Right ventricle myocardium superior (tissue), 1 donor: ENCODE results near the gene EHD2. TPM values are rescaled to one million over a fixed set of nuclear protein-coding genes. Genes with fewer than 3 reads are reported as not detected.
"Not testable (repeated sequence)": the region's sequence is repeated elsewhere in the genome, so short reads cannot be mapped to it uniquely, and the experiment has no call there.

Source experiments
- ATAC-seq: fragments of 200-7000 bp; cut with Tn5 transposase; one replicate; pipeline ENCODE4 v1.9.1; 2020; ENCODE audit warnings: mild to moderate bottlenecking; ENCODE audit not compliant: poor library complexity
- DNase-seq: peaks from one replicate; pipeline ENCODE4 v3.0.0-alpha.2; 2020
- intact Hi-C: fragments of 100-400 bp; cut with DNase I; formaldehyde crosslinking; loops from one replicate; pipeline ENCODE4 v1.11.2; 2022
- total RNA-seq: library from RNA; stranded (reverse); fragmentation: NEBNext Ultra II Directional; extraction: Animal tissue kit (Norgen Biotek cat#: 25700); gene quantifications from one replicate; pipeline ENCODE4 v1.2.1, GENCODE V29; 2021
- donor health status: DM: no; HTN: yes; CAD: no; lungs with severe emphysema.

Gene EHD2
- total RNA-seq, 1 donor from 2014 or later, result 45.2 TPM

GRCh38 chr19:47730910-47731309 is 17.7 kb downstream of the EHD2 start:
- intact Hi-C loops, result no loop called here

GRCh38 chr19:47735131-47735530 is 21.9 kb downstream of the EHD2 start:
- intact Hi-C loops, result no loop called here
- ATAC-seq (no peak), DNase-seq (no peak)

More at GRCh38 chr19:47730910-47731309, 17.7 kb downstream of the EHD2 start:
- DNase-seq (no peak), ATAC-seq (no peak)

DNA sequence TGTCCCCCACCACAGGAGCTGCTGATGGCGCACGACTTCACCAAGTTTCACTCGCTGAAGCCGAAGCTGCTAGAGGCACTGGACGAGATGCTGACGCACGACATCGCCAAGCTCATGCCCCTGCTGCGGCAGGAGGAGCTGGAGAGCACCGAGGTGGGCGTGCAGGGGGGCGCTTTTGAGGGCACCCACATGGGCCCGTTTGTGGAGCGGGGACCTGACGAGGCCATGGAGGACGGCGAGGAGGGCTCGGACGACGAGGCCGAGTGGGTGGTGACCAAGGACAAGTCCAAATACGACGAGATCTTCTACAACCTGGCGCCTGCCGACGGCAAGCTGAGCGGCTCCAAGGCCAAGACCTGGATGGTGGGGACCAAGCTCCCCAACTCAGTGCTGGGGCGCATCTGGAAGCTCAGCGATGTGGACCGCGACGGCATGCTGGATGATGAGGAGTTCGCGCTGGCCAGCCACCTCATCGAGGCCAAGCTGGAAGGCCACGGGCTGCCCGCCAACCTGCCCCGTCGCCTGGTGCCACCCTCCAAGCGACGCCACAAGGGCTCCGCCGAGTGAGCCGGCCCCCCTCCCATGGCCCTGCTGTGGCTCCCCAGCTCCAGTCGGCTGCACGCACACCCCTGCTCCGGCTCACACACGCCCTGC is 27.8 kb downstream of the EHD2 start:
- ATAC-seq (no peak), DNase-seq (no peak)
- intact Hi-C loops, result no loop called here

DNA sequence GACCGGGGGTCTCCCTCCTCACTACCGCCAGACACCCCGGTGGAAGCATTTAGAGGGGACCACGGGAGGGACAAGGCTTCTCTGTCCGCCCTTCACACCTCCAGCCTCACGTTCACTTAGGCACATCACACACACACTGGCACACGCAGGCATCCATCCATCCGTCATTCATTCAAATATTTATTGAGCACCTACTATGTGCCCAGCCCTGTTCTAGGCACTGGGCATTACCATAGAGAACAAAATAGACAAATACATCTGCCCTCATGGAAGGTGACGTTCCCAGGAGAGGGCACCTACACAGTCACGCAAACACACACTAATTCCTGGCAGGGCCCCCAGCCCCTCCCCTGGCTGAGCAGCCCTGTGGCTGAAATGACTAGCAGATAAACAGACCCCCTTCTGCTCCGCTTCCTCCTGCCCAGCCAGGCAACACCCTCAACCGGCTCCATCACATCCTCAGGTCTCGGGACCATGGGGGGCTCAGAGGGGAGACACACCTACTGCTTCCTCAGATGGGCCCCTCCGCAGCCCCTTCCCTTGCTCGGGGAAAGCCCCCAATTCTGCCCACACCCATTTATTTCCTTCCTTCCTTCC is 28.4 kb downstream of the EHD2 start:
- intact Hi-C loops, result no loop called here
- no peak for DNase-seq

GRCh38 chr19:47742634-47743033 is 29.4 kb downstream of the EHD2 start:
- no peak for DNase-seq
- intact Hi-C loops, result no loop called here
- ATAC-seq, result no peak

More for the DNA sequence above, 28.4 kb downstream of the EHD2 start:
- no peak for ATAC-seq

DNA sequence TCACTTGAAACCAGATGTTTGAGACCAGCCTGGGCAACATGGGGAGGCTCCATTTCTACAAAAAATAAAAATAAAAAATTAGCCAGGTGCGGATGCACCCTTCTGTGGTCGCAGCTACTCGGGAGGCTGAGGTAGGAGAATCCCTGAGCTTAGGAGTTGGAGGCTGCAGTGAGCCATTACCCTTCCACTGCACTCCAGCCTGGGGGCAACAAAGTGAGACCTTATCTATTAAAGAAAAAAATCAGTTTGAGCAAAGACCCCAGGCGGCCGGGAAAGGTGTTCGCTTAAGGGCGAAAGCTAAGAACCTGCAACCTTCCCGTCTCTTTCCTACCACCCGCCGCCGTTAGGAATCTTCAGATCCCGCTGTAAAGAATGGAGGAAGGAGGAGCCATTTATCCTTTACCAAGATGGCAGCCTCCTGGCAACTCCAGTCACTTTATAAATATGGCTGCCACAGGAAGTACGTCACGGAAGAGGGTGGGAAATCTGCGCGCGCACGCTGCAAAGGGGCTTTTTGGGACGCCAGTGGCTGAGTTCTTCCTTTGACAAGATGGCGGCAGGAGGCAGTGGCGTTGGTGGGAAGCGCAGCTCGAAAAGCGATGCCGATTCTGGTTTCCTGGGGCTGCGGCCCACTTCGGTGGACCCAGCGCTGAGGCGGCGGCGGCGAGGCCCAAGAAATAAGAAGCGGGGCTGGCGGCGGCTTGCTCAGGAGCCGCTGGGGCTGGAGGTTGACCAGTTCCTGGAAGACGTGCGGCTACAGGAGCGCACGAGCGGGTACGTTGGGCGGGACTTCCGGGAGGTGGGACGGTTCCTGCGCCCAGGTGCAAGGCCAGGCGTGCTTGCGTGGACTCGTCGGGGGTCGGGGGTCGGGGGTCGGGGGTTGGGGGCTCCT is 32.0 kb downstream of the EHD2 start, which contains the start of gene NOP53:
Gene NOP53, plus strand, starts transcription at position 537 of the 892 bp plus-strand sequence. Its CDS starts 14 bp downstream, at position 551.
- ATAC-seq (peak; percentile 83), DNase-seq (peak; percentile 98)
- intact Hi-C loops, result no loop called here

DNA sequence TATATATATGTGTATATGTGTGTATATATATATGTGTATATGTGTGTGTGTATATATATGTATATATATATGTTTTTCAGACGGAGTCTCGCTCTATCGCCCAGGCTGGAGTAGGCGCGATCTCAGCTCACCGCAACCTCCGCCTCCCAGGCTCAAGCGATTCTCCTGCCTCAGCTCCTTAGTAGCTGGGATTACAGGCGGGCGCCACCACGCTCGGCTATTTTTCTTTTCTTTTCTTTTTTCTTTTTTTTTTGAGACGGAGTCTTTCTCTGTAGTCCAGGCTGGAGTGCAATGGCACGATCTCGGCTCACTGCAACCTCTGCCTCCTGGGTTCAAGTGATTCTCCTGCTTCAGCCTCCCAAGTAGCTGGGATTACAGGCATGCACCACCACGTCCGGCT is 32.9 kb downstream of the EHD2 start:
- ATAC-seq, intact Hi-C loops, DNase-seq: not testable (repeated sequence)

DNA sequence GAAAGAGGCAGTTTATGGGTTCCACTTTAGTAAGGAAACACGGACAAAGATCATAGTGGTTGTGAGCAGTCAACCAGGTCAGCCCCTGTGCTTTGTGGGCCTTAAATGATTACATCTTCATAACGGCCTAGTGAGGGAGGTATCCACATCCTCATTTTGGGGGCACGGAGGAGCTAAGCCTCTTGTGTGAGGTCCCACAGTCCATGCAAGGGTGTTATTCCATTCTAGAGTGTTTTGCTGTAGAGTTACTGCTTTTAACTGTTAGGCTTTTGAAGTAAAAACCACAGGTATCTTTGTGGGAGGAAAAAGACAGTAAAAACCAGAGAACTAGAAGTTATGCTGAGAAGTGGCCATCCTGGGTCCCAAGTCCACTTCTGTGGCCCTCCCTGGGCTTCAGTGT is 36.1 kb downstream of the EHD2 start:
- intact Hi-C loops, result no loop called here
- no peak for DNase-seq
- ATAC-seq, result no peak

- DNase-seq (no peak), ATAC-seq (no peak)
- intact Hi-C loops, result no loop called here
Measured at GRCh38 chr19:47750752-47751151, 37.5 kb downstream of the EHD2 start.

GRCh38 chr19:47752440-47753211 is 39.4 kb downstream of the EHD2 start:
- DNase-seq (no peak), ATAC-seq (no peak)
- intact Hi-C loops, result no loop called here

- no peak for ATAC-seq
- intact Hi-C loops, result no loop called here
- DNase-seq, result no peak
Measured at GRCh38 chr19:47754206-47755064, 41.2 kb downstream of the EHD2 start.

DNA sequence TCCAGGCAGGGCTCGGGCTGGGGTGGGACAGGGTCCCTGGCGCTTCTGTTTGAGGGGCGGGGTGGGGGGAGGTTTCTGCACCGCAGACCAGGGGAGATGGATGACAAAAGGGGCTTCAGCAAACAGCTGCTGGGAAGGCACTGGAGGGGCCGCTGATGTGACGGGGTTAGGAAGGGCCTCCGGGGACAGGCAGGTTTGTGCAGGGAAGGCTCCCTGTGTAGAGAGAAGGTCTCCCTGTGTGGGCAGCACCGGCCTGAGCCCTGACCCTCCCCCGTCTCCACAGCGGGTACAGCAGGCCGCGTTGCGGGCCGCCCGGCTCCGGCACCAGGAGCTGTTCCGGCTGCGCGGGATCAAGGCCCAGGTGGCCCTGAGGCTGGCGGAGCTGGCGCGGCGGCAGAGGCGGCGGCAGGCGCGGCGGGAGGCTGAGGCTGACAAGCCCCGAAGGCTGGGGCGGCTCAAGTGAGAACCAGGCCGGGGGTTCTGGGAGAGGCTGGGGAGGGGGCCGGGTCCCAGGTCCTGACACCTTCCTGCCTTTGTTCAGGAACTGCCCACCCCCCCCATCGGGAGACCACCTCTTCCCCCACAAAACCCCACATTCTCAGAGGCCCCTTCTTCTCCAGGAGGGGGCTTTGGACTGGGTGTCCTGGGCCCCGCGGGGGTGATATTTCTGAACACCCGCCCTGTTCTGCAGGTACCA is 42.0 kb downstream of the EHD2 start:
- intact Hi-C loops, result no loop called here
- no peak for DNase-seq
- ATAC-seq, result no peak

DNA sequence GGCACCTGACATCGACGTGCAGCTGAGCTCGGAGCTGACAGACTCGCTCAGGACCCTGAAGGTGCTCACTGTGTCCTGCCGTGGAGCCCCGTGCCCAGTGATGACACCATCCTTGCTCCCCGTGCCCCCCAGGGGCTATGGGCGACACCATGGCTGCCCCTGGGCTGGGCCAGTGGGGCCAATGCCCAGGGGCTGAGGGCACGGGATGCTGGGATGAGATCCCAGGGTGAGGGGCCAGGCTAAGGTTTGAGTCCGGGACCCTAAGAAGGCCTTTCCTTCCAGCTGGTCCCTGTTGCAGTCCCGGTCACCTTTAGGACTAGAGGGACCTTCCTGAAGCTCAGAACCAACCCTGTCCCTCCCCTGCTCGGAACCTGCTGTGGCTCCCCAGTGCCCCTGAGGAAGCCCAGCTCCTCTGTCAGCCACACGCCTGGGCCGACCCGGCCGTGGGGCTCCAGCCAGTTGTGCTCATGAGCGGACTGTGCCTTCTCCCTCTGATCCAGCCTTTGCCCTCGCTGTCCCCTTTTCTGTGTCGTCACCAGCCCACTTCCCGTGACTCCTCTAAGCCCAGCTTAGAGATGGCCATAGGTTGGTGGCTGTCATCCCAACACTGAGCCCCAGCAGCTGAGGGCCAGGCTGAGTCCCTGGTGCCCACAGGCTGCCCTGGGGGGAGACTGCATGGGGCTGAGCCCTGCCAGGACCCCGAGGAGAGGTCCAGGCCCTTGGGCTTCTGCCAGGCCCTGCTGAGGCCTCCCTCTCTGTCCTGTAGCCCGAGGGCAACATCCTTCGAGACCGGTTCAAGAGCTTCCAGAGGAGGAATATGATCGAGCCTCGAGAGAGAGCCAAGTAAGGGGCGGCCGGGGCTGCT is 42.8 kb downstream of the EHD2 start:
- DNase-seq (no peak), ATAC-seq (no peak)
- intact Hi-C loops, result no loop called here

DNA sequence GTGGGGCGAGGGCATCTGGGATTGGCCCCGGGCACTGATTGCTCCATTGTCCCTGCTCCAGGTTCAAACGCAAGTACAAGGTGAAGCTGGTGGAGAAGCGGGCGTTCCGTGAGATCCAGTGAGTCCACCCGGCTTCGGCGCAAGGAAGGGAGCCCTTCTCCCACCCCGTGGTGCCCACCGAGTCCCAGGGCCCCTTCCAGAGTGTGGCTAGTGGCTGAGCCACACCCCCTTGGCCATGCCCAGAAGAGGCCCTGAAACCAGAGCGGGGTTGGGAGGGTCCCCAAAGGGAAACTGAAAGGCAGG is 43.4 kb downstream of the EHD2 start:
- no peak for ATAC-seq
- no peak for DNase-seq

GRCh38 chr19:47756953-47757608 is 43.9 kb downstream of the EHD2 start:
- intact Hi-C loops, result no loop called here
- ATAC-seq, result peak; percentile 38
- no peak for DNase-seq

More for the DNA sequence above, 43.4 kb downstream of the EHD2 start:
- intact Hi-C loops, result no loop called here
